Measurements from ENCODE around the gene ELAVL1.

DNA sequence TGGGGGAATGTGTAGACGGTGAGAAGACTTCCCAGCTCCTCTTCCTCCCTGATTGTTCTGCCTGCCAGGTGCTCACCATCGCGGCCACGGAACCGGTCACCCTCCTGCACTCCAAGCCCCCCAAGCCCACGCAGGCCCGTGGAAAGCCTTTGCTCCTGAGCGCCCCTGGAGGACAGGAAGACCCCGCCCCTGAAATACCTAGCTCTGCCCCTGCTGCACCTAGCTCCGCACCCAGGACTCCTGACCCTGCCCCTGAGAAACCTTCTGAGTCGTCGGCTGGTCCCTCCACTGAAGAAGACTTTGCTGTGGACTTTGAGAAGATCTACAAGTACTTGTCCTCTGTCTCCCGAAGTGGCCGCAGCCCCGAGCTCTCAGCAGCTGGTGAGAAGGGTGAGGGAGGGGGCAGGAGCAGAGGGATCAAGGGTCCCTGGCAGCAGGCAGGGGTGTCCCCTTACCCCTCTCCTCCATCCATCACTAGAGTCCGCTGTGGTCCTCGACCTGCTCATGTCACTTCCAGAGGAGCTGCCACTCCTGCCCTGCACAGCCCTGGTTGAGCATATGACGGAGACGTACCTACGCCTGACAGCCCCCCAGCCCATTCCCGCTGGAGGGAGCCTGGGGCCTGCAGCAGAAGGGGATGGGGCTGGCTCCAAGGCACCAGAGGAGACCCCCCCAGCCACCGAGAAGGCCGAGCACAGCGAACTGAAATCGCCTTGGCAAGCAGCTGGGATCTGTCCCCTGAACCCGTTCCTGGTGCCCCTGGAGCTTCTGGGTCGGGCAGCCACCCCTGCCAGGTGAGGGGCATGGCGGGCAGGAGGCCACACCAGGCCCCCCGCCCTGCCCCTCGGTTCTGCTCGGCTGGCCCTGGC, 83.2 kb downstream of the ELAVL1 start:
- TF ChIP-seq, protein P1, sequence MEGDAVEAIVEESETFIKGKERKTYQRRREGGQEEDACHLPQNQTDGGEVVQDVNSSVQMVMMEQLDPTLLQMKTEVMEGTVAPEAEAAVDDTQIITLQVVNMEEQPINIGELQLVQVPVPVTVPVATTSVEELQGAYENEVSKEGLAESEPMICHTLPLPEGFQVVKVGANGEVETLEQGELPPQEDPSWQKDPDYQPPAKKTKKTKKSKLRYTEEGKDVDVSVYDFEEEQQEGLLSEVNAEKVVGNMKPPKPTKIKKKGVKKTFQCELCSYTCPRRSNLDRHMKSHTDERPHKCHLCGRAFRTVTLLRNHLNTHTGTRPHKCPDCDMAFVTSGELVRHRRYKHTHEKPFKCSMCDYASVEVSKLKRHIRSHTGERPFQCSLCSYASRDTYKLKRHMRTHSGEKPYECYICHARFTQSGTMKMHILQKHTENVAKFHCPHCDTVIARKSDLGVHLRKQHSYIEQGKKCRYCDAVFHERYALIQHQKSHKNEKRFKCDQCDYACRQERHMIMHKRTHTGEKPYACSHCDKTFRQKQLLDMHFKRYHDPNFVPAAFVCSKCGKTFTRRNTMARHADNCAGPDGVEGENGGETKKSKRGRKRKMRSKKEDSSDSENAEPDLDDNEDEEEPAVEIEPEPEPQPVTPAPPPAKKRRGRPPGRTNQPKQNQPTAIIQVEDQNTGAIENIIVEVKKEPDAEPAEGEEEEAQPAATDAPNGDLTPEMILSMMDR (IDR thresholded peaks at IDR 0.05) = no peak
- no peak for TF ChIP-seq POLR2A (IDR thresholded peaks at IDR 0.05)

Measured in adrenal gland (tissue), 5 donors.